Measurements from ENCODE around the gene DSE. TPM values are rescaled to one million over a fixed set of nuclear protein-coding genes. Genes with fewer than 3 reads are reported as not detected.

The DSE gene
- polyA plus RNA-seq, 2 of the 4 experiments (the other 2 are of a cell fraction) = 20.2 to 22.7 TPM

GRCh38 chr6:116388924-116389323 is 18.2 kb downstream of the DSE start:
- peak overlapping the region in 1 of 2 experiments; percentile 15; a peak in 1 of 6 replicates for H3K27ac ChIP-seq
- no peak for ATAC-seq
- CTCF ChIA-PET = no interaction called here
- no peak for TF ChIP-seq RCOR1 (IDR thresholded peaks at IDR 0.05; ENCODE audit: low read depth, low read length)
- TF ChIP-seq PHF8 (IDR thresholded peaks at IDR 0.05; ENCODE audit: borderline replicate concordance, low read depth) = no peak
- TF ChIP-seq GATA3 (IDR thresholded peaks at IDR 0.05; ENCODE audit: borderline replicate concordance) = no peak
- TF ChIP-seq RFX5 (IDR thresholded peaks at IDR 0.05) = no peak
- no peak for TF ChIP-seq POLR2AphosphoS2 (conservative IDR thresholded peaks at IDR 0.05; ENCODE audit: low read length)
- no peak for TF ChIP-seq CHD2 (IDR thresholded peaks at IDR 0.05; ENCODE audit: low read length, partially characterized antibody)
- no peak for TF ChIP-seq MAZ (IDR thresholded peaks at IDR 0.05; ENCODE audit: borderline replicate concordance, low read depth, low read length)
- TF ChIP-seq, protein P1, sequence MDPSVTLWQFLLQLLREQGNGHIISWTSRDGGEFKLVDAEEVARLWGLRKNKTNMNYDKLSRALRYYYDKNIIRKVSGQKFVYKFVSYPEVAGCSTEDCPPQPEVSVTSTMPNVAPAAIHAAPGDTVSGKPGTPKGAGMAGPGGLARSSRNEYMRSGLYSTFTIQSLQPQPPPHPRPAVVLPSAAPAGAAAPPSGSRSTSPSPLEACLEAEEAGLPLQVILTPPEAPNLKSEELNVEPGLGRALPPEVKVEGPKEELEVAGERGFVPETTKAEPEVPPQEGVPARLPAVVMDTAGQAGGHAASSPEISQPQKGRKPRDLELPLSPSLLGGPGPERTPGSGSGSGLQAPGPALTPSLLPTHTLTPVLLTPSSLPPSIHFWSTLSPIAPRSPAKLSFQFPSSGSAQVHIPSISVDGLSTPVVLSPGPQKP (IDR thresholded peaks at IDR 0.05; ENCODE audit: low read depth, low read length) = no peak
- TF ChIP-seq POLR2A (IDR thresholded peaks at IDR 0.05; ENCODE audit: low read length) = no peak
- no peak for TF ChIP-seq FOSL2 (IDR thresholded peaks at IDR 0.05)
- TF ChIP-seq FOSL2 (CRISPR knock-in tag; IDR thresholded peaks at IDR 0.05) = no peak
- TF ChIP-seq HOXB5 (CRISPR knock-in tag; IDR thresholded peaks at IDR 0.05) = no peak
- TF ChIP-seq TP53 (CRISPR knock-in tag; IDR thresholded peaks at IDR 0.05) = no peak
- no peak for TF ChIP-seq SREBF2 (IDR thresholded peaks at IDR 0.05)
- TF ChIP-seq MAFK (IDR thresholded peaks at IDR 0.05; ENCODE audit: partially characterized antibody) = no peak
- no peak for TF ChIP-seq RARB (CRISPR knock-in tag; IDR thresholded peaks at IDR 0.05)
- DNase-seq (ENCODE audit: low read depth in 1 of 2, low spot score in 1 of 2) = no peak
- no peak overlapping the region for H3K4me2 ChIP-seq
- peaks cover 36% of the 10 kb centered on the region for H3K4me1 ChIP-seq
- WGBS (ENCODE audit: missing lambda C conversion rate) = 78% methylated on average over 3 of the region's 3 CpGs
- no peaks in the 10 kb centered on the region for H3K9me3 ChIP-seq
- POLR2A ChIA-PET = no interaction called here
- no peak overlapping the region for H3K4me3 ChIP-seq
- no peak for FAIRE-seq

GRCh38 chr6:116389357-116389756 is 18.6 kb downstream of the DSE start:
- CTCF ChIA-PET = interaction anchor here (0.7 kb wide), 1 partner anchor 109 kb away, joined by 3 read pairs; no protein-coding TSS in a partner anchor
- H3K4me3 ChIP-seq = no peak overlapping the region
- POLR2A ChIA-PET = no interaction called here
- no peak for FAIRE-seq
- peak overlapping the region in 1 of 2 experiments; percentile 15; a peak in 1 of 6 replicates for H3K27ac ChIP-seq
- no peaks in the 10 kb centered on the region for H3K9me3 ChIP-seq
- no peak for ATAC-seq
- no peak for DNase-seq (ENCODE audit: low read depth in 1 of 2, low spot score in 1 of 2)
- H3K4me1 ChIP-seq = peaks cover 36% of the 10 kb centered on the region
- H3K4me2 ChIP-seq = no peak overlapping the region
- TF ChIP-seq POLR2A (IDR thresholded peaks at IDR 0.05; ENCODE audit: low read length) (no peak), KDM1A (IDR thresholded peaks at IDR 0.05; ENCODE audit: low read depth) (no peak)

GRCh38 chr6:116390581-116390980 is 19.8 kb downstream of the DSE start:
- DNase-seq (ENCODE audit: low read depth in 1 of 2, low spot score in 1 of 2) = no peak
- CTCF ChIA-PET = interaction anchor here (1.1 kb wide), 2 partner anchors 103 to 171 kb away, joined by 3 read pairs; no protein-coding TSS in a partner anchor
- POLR2A ChIA-PET = no interaction called here
- Histone ChIP-seq H3K9me3 (no peaks in the 10 kb centered on the region), H3K27ac (no peak overlapping the region), H3K4me2 (no peak overlapping the region), H3K4me3 (no peak overlapping the region), H3K4me1 (peaks cover 28% of the 10 kb centered on the region)
- whole genome bisulfite sequencing (ENCODE audit: missing lambda C conversion rate) = 79% methylated on average over 4 of the region's 4 CpGs
- no peak for FAIRE-seq
- TF ChIP-seq, protein P1 (IDR thresholded peaks at IDR 0.05; ENCODE audit: low read depth, low read length) = no peak
- TF ChIP-seq ZFP36 (IDR thresholded peaks at IDR 0.05; ENCODE audit: borderline replicate concordance, partially characterized antibody) (no peak), HOXB13 (CRISPR knock-in tag; IDR thresholded peaks at IDR 0.05; ENCODE audit: low read depth) (no peak)
- no peak for ATAC-seq
